GM12891 (cell line): ENCODE results near the gene GDPD1.

Source experiments
- PAX5 ChIP-seq: IDR thresholded peaks from 2 replicates; pipeline ENCODE4 v1.6.1; 2011; ENCODE audit warnings: low read length, moderate library complexity, mild to moderate bottlenecking; ENCODE audit not compliant: insufficient read depth, severe bottlenecking
- POLR2A ChIP-seq: IDR thresholded peaks from 2 replicates; pipeline ENCODE4 v1.6.1; 2011; ENCODE audit warnings: low read depth, low read length, control low read depth
- POLR2AphosphoS5 ChIP-seq: IDR thresholded peaks from 2 replicates; pipeline ENCODE4 v1.6.1; 2011; ENCODE audit warnings: low read depth, low read length, control low read depth
- POU2F2 ChIP-seq: IDR thresholded peaks from 2 replicates; pipeline ENCODE4 v1.6.1; 2011; ENCODE audit warnings: low read depth, mild to moderate bottlenecking, control low read depth, low read length, moderate library complexity
- SPI1 ChIP-seq: IDR thresholded peaks from 2 replicates; pipeline ENCODE4 v1.6.1; 2011; ENCODE audit warnings: low read depth, low read length, control low read depth
- TAF1 ChIP-seq: IDR thresholded peaks from 2 replicates; pipeline ENCODE4 v1.6.1; 2011; ENCODE audit warnings: low read depth, low read length, control low read depth

- TF ChIP-seq POLR2A (no peak), SPI1 (no peak), POLR2AphosphoS5 (no peak), POU2F2 (no peak), PAX5 (no peak), TAF1 (no peak)
Measured at GRCh38 chr17:59190806-59191205, 29.5 kb upstream of the GDPD1 start.
